HUES48 (cell line): Measurements from ENCODE around the gene OR2F2.

Experiments
- H3K27ac ChIP-seq: one replicate; pipeline ENCODE4 v1.7.0; 2013; ENCODE audit warnings: low read depth, low read length, inconsistent platforms
- H3K27me3 ChIP-seq: 2 replicates; pipeline ENCODE4 v1.6.1; 2013; ENCODE audit warnings: mild to moderate bottlenecking, low read length; ENCODE audit not compliant: control insufficient read depth, insufficient read depth
- H3K36me3 ChIP-seq: 2 replicates; pipeline ENCODE4 v1.6.1; 2013; ENCODE audit warnings: low read length; ENCODE audit not compliant: control insufficient read depth, insufficient read depth
- H3K4me1 ChIP-seq: 2 replicates; pipeline ENCODE4 v1.6.1; 2013; ENCODE audit warnings: mild to moderate bottlenecking, low read length; ENCODE audit not compliant: control insufficient read depth, insufficient read depth
- H3K4me3 ChIP-seq: 2 replicates; pipeline ENCODE4 v1.5.1; 2013; ENCODE audit warnings: mild to moderate bottlenecking, low read depth, low read length
- H3K9ac ChIP-seq: 2 replicates; pipeline ENCODE4 v1.6.1; 2013; ENCODE audit warnings: mild to moderate bottlenecking, low read depth, low read length, moderate library complexity
- H3K9me3 ChIP-seq: 2 replicates; pipeline ENCODE4 v1.6.1; 2013; ENCODE audit warnings: low read length; ENCODE audit not compliant: control insufficient read depth, insufficient read depth

The OR2F2 gene

GRCh38 chr7:143954135-143954534 is 19.1 kb downstream of the OR2F2 start:
- Histone ChIP-seq H3K36me3 (no peaks in the 10 kb centered on the region), H3K4me1 (peaks cover 16% of the 10 kb centered on the region), H3K27me3 (no peaks in the 10 kb centered on the region), H3K9me3 (no peaks in the 10 kb centered on the region), H3K9ac (no peak overlapping the region), H3K4me3 (no peak overlapping the region), H3K27ac (no peak overlapping the region)

GRCh38 chr7:143954544-143954943 is 19.5 kb downstream of the OR2F2 start, which contains the start of gene OR2F1:
Gene OR2F1 (plus strand): TSS chr7:143954844. CDS start chr7:143959971, 5,127 bp downstream.
- no peak within 1 kb of the TSS for H3K27ac ChIP-seq
- no peaks in the 10 kb centered on the region for H3K36me3 ChIP-seq
- no peak within 1 kb of the TSS for H3K4me3 ChIP-seq
- no peak within 1 kb of the TSS for H3K9ac ChIP-seq
- H3K9me3 ChIP-seq, result no peaks in the 10 kb centered on the region
- H3K27me3 ChIP-seq, result no peaks in the 10 kb centered on the region
- peaks cover 17% of the 10 kb centered on the region for H3K4me1 ChIP-seq

DNA sequence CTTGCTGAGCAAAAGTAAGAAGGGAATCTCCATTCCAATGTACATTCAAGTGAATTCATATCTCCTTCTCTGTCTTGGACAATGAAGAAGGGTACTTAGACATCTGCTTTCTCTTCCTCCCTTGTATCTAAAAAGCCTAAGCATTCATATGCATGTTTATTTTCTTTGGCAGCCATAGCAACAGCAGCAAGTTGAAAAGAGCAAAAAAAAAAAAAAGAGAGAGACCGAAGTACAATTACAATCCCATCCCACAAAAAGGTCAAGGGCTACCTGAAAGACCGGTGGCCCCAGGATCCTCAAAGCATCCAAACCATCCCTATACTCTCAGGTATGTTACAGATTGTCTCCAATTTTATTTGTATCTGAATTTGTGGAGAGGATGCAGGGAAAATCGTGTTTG is 23.7 kb downstream of the OR2F2 start:
- H3K27me3 ChIP-seq, result no peaks in the 10 kb centered on the region
- H3K4me3 ChIP-seq, result no peak overlapping the region
- H3K27ac ChIP-seq, result no peak overlapping the region
- no peaks in the 10 kb centered on the region for H3K36me3 ChIP-seq
- H3K9ac ChIP-seq, result no peak overlapping the region
- H3K9me3 ChIP-seq, result no peaks in the 10 kb centered on the region
- H3K4me1 ChIP-seq, result peaks cover 17% of the 10 kb centered on the region

GRCh38 chr7:143960813-143961610 is 26.0 kb downstream of the OR2F2 start:
- H3K4me3 ChIP-seq, result no peak overlapping the region
- no peaks in the 10 kb centered on the region for H3K9me3 ChIP-seq
- H3K36me3 ChIP-seq, result no peaks in the 10 kb centered on the region
- H3K9ac ChIP-seq, result no peak overlapping the region
- H3K4me1 ChIP-seq, result peaks cover 21% of the 10 kb centered on the region
- no peaks in the 10 kb centered on the region for H3K27me3 ChIP-seq
- H3K27ac ChIP-seq, result no peak overlapping the region

GRCh38 chr7:143965280-143965679 is 30.2 kb downstream of the OR2F2 start:
- Histone ChIP-seq H3K27me3 (no peaks in the 10 kb centered on the region), H3K27ac (no peak overlapping the region), H3K4me3 (no peak overlapping the region), H3K9ac (no peak overlapping the region), H3K36me3 (no peaks in the 10 kb centered on the region), H3K9me3 (no peaks in the 10 kb centered on the region), H3K4me1 (0 out of 2 replicates have a peak, but pooled peaks cover 4% of the 10 kb centered on the region)

DNA sequence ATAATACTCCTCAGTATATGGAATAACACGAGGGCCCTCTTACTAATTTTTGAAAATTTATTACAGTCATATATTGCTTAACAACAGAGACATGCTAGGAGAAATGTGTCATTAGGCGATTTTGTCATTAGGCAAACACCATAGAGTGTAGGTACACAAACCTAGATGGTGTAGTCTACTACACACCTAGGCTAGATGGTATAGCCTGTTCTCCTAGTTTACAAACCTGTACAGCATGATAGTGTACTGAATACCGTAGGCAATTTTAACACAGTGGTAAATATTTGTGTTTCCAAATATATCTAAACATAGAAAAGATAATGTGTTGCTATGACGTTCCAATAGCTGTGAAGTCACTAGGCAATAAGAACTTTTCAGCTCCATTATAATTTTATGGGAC is 32.4 kb downstream of the OR2F2 start:
- Histone ChIP-seq H3K4me3 (no peak overlapping the region), H3K9me3 (peaks cover 6% of the 10 kb centered on the region; the same call in 1 of the 2 replicates), H3K27ac (no peak overlapping the region), H3K9ac (no peak overlapping the region), H3K27me3 (no peaks in the 10 kb centered on the region), H3K36me3 (no peaks in the 10 kb centered on the region), H3K4me1 (0 out of 2 replicates have a peak, but pooled peaks cover 4% of the 10 kb centered on the region)

- Histone ChIP-seq H3K36me3 (no peaks in the 10 kb centered on the region), H3K4me1 (no peaks in the 10 kb centered on the region), H3K27me3 (no peaks in the 10 kb centered on the region), H3K9ac (no peak overlapping the region), H3K9me3 (peaks cover 6% of the 10 kb centered on the region; the same call in 1 of the 2 replicates), H3K27ac (no peak overlapping the region), H3K4me3 (no peak overlapping the region)
Measured at GRCh38 chr7:143973870-143974416, 38.9 kb downstream of the OR2F2 start.

DNA sequence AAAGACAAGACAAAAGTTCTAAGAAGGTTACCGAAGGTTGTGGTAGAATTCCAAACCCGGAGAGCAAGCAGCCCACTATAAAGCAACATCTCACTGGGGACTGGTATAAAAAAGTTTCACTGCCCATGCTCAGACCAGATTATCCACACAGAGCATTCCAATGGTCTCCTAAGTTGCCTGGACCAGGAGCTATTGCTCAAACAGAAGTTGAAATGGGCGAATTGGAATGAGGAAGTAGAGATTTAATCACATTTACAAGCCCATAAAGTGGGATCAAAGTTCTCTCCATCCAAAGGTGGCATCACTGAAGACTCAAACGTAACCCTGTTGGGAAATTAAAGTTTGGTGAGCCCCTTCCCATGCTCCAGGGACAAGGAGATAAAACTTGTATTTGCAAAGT is 39.4 kb downstream of the OR2F2 start:
- H3K9me3 ChIP-seq, result peaks cover 6% of the 10 kb centered on the region; the same call in 1 of the 2 replicates
- no peak overlapping the region for H3K27ac ChIP-seq
- no peaks in the 10 kb centered on the region for H3K4me1 ChIP-seq

DNA sequence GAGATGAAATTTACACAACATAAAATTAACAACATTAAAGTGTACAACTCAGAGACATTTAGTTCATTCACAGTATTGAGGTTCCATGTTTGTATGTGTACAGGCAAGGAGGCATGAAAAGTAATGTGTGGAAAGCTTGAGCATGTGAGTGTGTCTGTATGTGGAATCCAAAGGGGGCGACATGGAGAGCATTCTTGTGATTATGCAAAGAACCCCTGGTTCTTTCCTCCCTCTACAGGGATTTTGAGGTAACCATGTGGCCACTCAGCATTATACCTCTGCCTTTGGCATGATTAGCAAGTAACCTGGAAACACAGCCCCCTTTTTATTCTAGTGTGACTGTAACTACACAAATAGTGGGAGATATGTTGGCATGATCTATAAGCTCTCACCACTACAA is 40.6 kb downstream of the OR2F2 start:
- Histone ChIP-seq H3K27me3 (no peaks in the 10 kb centered on the region), H3K9ac (no peak overlapping the region), H3K36me3 (no peaks in the 10 kb centered on the region), H3K4me3 (no peak overlapping the region), H3K4me1 (no peaks in the 10 kb centered on the region), H3K9me3 (peaks cover 6% of the 10 kb centered on the region; the same call in 1 of the 2 replicates), H3K27ac (no peak overlapping the region)

More for the DNA sequence above, 39.4 kb downstream of the OR2F2 start:
- H3K36me3 ChIP-seq, result no peaks in the 10 kb centered on the region
- no peak overlapping the region for H3K9ac ChIP-seq
- H3K27me3 ChIP-seq, result no peaks in the 10 kb centered on the region
- H3K4me3 ChIP-seq, result no peak overlapping the region

DNA sequence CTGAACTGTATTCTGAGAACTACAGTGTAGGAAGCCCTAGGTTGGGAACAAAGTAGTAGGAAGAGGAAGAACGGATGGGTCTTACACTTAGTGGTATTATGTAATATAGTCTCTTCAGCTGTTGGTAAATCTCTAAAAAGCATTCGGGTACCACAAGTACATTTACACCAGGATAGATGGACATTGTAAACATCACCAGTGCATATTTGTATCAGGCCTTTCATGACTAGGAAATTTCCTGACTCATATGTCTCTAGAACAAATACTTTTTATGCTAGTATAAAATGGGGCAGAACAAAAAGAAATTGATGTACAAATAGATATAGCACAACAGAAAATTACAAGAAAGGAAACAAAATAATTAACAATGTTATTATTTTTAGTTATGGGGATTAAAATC is 43.6 kb downstream of the OR2F2 start:
- no peaks in the 10 kb centered on the region for H3K36me3 ChIP-seq
- H3K4me3 ChIP-seq, result no peak overlapping the region
- no peaks in the 10 kb centered on the region for H3K4me1 ChIP-seq
- no peaks in the 10 kb centered on the region for H3K27me3 ChIP-seq
- H3K9ac ChIP-seq, result no peak overlapping the region
- H3K9me3 ChIP-seq, result no peaks in the 10 kb centered on the region
- H3K27ac ChIP-seq, result no peak overlapping the region

- Histone ChIP-seq H3K9ac (no peak overlapping the region), H3K4me3 (no peak overlapping the region), H3K27me3 (no peaks in the 10 kb centered on the region), H3K36me3 (no peaks in the 10 kb centered on the region), H3K9me3 (no peaks in the 10 kb centered on the region), H3K27ac (no peak overlapping the region), H3K4me1 (no peaks in the 10 kb centered on the region)
Measured at GRCh38 chr7:143979359-143979758, 44.3 kb downstream of the OR2F2 start.
